ENCODE data around the gene HMOX1. TPM values are rescaled to one million over a fixed set of nuclear protein-coding genes. Genes with fewer than 3 reads are reported as not detected.
"Not testable (repeated sequence)": the region's sequence is repeated elsewhere in the genome, so short reads cannot be mapped to it uniquely, and the experiment has no call there.

HMOX1 gene
- total RNA-seq, 1 experiment from 2014 or later: 26.4 TPM

- H3K79me2 ChIP-seq (ENCODE audit: insufficient read depth, low read length): no peaks in the 10 kb centered on the region; the same call in 1 of the 2 replicates
- intact Hi-C loops (cut with micrococcal nuclease): no loop called here
- ATAC-seq (no peak), DNase-seq (ENCODE audit: low read depth, low spot score) (no peak)
- POLR2A ChIA-PET: interaction anchor here (0.7 kb wide), 1 partner anchor 815 kb away, joined by 4 read pairs; no protein-coding TSS in a partner anchor
- H3K9ac ChIP-seq (ENCODE audit: low read length): no peak overlapping the region
- no TSS peak for BruUV-seq (replicated peaks)
- CTCF ChIA-PET: no interaction called here
- RAD21 ChIA-PET (ENCODE audit: low non-redundant PET in 1 of 2, low total read pairs in 2 of 2, uncharacterized antibody in 2 of 2, unreplicated experiment in 2 of 2): no interaction called here
- TF ChIP-seq POLR2AphosphoS5 (IDR thresholded peaks at IDR 0.05; ENCODE audit: low read depth, low read length) (no peak), ZFX (IDR thresholded peaks at IDR 0.05) (no peak), JUND (IDR thresholded peaks at IDR 0.05) (no peak), FOSL1 (IDR thresholded peaks at IDR 0.05; ENCODE audit: low read depth) (no peak)
- H3K4me2 ChIP-seq (ENCODE audit: low read length): no peak overlapping the region
- H3K4me3 ChIP-seq (replicated peaks in 1 of 2; ENCODE audit: low read depth in 1 of 2, low read length in 2 of 2): no peak overlapping the region
- peaks cover 9 to 14% of the 10 kb centered on the region in 2 experiments; a peak in 3 of 4 replicates for H3K4me1 ChIP-seq (ENCODE audit: control insufficient read depth in 1 of 2, insufficient read depth in 2 of 2, low read length in 2 of 2)
- H3K9me3 ChIP-seq (ENCODE audit: control insufficient read depth in 1 of 2, insufficient read depth in 1 of 2, low read depth in 1 of 2, low read length in 2 of 2): no peaks in the 10 kb centered on the region
- no peak overlapping the region for H3K27ac ChIP-seq (ENCODE audit: low read depth, low read length)
- no peaks in the 10 kb centered on the region for H3K27me3 ChIP-seq (ENCODE audit: insufficient read depth, low read length)
- peaks cover 3 to 17% of the 10 kb centered on the region in 2 experiments; a peak in 3 of 4 replicates for H3K36me3 ChIP-seq (ENCODE audit: control insufficient read depth in 1 of 2, insufficient read depth in 2 of 2, low read length in 2 of 2)
- no peaks in the 10 kb centered on the region for H3K9me2 ChIP-seq (ENCODE audit: insufficient read depth)
- no peaks in the 10 kb centered on the region for H4K20me1 ChIP-seq (ENCODE audit: insufficient read depth)
- no peak overlapping the region for H2AFZ ChIP-seq (ENCODE audit: low read depth, low read length, poor library complexity, severe bottlenecking)
Measured at GRCh38 chr22:35394810-35395563, 14.1 kb downstream of the HMOX1 start.

- H3K4me2 ChIP-seq (ENCODE audit: low read length); POLR2A ChIA-PET; H3K4me3 ChIP-seq (replicated peaks in 1 of 2; ENCODE audit: low read depth in 1 of 2, low read length in 2 of 2); CTCF ChIA-PET; DNase-seq (ENCODE audit: low read depth, low spot score); RAD21 ChIA-PET (ENCODE audit: low non-redundant PET in 1 of 2, low total read pairs in 2 of 2, uncharacterized antibody in 2 of 2, unreplicated experiment in 2 of 2); H3K9me2 ChIP-seq (ENCODE audit: insufficient read depth); H3K27ac ChIP-seq (ENCODE audit: low read depth, low read length); H3K9ac ChIP-seq (ENCODE audit: low read length); H3K9me3 ChIP-seq (ENCODE audit: control insufficient read depth in 1 of 2, insufficient read depth in 1 of 2, low read depth in 1 of 2, low read length in 2 of 2); BruUV-seq (replicated peaks); H3K27me3 ChIP-seq (ENCODE audit: insufficient read depth, low read length); intact Hi-C loops (cut with micrococcal nuclease); ATAC-seq; H2AFZ ChIP-seq (ENCODE audit: low read depth, low read length, poor library complexity, severe bottlenecking); H4K20me1 ChIP-seq (ENCODE audit: insufficient read depth): not testable (repeated sequence)
- Histone ChIP-seq H3K36me3 (ENCODE audit: control insufficient read depth in 1 of 2, insufficient read depth in 2 of 2, low read length in 2 of 2) (peaks cover 0 to 17% of the 10 kb centered on the region in 2 experiments; a peak in 3 of 4 replicates), H3K4me1 (ENCODE audit: control insufficient read depth in 1 of 2, insufficient read depth in 2 of 2, low read length in 2 of 2) (peaks cover 9 to 22% of the 10 kb centered on the region in 2 experiments; a peak in 3 of 4 replicates), H3K79me2 (ENCODE audit: insufficient read depth, low read length) (peaks cover 15% of the 10 kb centered on the region)
Measured at GRCh38 chr22:35396622-35397021, 15.7 kb downstream of the HMOX1 start.

All from HCT116 (cell line).